Fibroblast of lung (primary cell): ENCODE measurements around the gene WDFY3.

Experiments
- EZH2 ChIP-seq: IDR thresholded peaks from 2 replicates; pipeline ENCODE4 v1.5.1; 2012; ENCODE audit warnings: low read length, control low read depth, mild to moderate bottlenecking; ENCODE audit errors: missing control alignments
- TF ChIP-seq, protein P1 (sequence below), 2 donors: IDR thresholded peaks in 1 of 2; conservative IDR thresholded peaks in 1 of 2; 1 replicate in 1 of 2; 2 replicates in 1 of 2; pipeline ENCODE4 v1.5.1; 2011 to 2012; ENCODE audit warnings: low read length in 2 of 2, control low read depth in 1 of 2, inconsistent platforms in 1 of 2, low read depth in 1 of 2, mild to moderate bottlenecking in 1 of 2

DNA sequence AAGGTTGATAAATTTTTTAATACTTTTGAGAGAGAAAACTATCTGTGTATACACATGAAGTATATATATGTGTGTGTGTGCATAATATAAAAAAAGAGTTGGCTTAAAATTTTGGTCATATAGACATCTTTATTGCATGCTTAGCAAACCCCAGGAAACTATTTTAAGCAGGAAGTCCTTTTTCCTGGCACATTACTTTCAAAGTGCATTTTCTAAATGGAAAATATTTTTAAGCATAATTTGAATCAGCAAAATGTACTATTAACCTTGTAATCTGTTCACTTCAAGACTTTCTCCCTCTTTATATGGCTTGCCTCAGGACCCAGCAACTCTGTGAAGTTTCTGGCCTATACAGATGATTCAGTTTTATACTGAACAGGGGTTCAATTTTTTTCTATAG is 277.3 kb downstream of the WDFY3 start:
- TF ChIP-seq, protein P1, sequence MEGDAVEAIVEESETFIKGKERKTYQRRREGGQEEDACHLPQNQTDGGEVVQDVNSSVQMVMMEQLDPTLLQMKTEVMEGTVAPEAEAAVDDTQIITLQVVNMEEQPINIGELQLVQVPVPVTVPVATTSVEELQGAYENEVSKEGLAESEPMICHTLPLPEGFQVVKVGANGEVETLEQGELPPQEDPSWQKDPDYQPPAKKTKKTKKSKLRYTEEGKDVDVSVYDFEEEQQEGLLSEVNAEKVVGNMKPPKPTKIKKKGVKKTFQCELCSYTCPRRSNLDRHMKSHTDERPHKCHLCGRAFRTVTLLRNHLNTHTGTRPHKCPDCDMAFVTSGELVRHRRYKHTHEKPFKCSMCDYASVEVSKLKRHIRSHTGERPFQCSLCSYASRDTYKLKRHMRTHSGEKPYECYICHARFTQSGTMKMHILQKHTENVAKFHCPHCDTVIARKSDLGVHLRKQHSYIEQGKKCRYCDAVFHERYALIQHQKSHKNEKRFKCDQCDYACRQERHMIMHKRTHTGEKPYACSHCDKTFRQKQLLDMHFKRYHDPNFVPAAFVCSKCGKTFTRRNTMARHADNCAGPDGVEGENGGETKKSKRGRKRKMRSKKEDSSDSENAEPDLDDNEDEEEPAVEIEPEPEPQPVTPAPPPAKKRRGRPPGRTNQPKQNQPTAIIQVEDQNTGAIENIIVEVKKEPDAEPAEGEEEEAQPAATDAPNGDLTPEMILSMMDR (conservative IDR thresholded peaks at IDR 0.05 in 1 of 2, IDR thresholded peaks at IDR 0.05 in 1 of 2; ENCODE audit: low read depth in 1 of 2, low read length in 2 of 2), result no peak
- no peak for TF ChIP-seq EZH2
